HUDEP-2 (cell line): ENCODE measurements around the gene HRNR.
"Not testable (repeated sequence)": the region's sequence is repeated elsewhere in the genome, so short reads cannot be mapped to it uniquely, and the experiment has no call there.

ENCODE experiments used
- DNase-seq, 76 experiments: peaks; one replicate each; lab custom pipeline; 2025; ENCODE audit not compliant: unreplicated experiment in 76 of 76; lab: John Stamatoyannopoulos, UW

HRNR gene

GRCh38 chr1:152224093-152224492 is at the start of gene HRNR:
Gene HRNR, minus strand, starts transcription at chr1:152224193. Its CDS starts 940 bp downstream, at chr1:152223253.
- no peak for DNase-seq

- DNase-seq: not testable (repeated sequence)
These were observed 32.4 kb upstream of the HRNR start for GRCh38 chr1:152256394-152256793.

- no peak for DNase-seq
These were observed 28.2 kb upstream of the HRNR start for GRCh38 chr1:152252157-152252556.

GRCh38 chr1:152251391-152251790 is 27.4 kb upstream of the HRNR start:
- DNase-seq: no peak

- no peak for DNase-seq
These were observed 23.3 kb upstream of the HRNR start for GRCh38 chr1:152247316-152247715.

GRCh38 chr1:152244576-152245273 is 20.7 kb upstream of the HRNR start:
- no peak for DNase-seq

- DNase-seq: no peak
These were observed 13.1 kb upstream of the HRNR start for GRCh38 chr1:152237093-152237492.

- no peak for DNase-seq
These were observed 4.8 kb upstream of the HRNR start for GRCh38 chr1:152228831-152229230.

GRCh38 chr1:152227310-152227928 is 3.4 kb upstream of the HRNR start:
- DNase-seq: peak in 2 of 76 experiments; percentile 1

GRCh38 chr1:152225678-152226077 is 1.7 kb upstream of the HRNR start:
- no peak for DNase-seq

GRCh38 chr1:152220166-152221163 is 3.5 kb downstream of the HRNR start:
- no peak for DNase-seq

GRCh38 chr1:152219438-152219837 is 4.6 kb downstream of the HRNR start:
- not testable (repeated sequence) for DNase-seq

GRCh38 chr1:152218762-152219436 is 5.1 kb downstream of the HRNR start:
- no peak for DNase-seq

- not testable (repeated sequence) for DNase-seq
These were observed 8.4 kb downstream of the HRNR start for GRCh38 chr1:152215604-152216003.

GRCh38 chr1:152214911-152215310 is 9.1 kb downstream of the HRNR start:
- not testable (repeated sequence) for DNase-seq

GRCh38 chr1:152198982-152199381 is 25.0 kb downstream of the HRNR start:
- no peak for DNase-seq

GRCh38 chr1:152197361-152197941 is 26.5 kb downstream of the HRNR start:
- DNase-seq: no peak

GRCh38 chr1:152191711-152192110 is 32.3 kb downstream of the HRNR start:
- DNase-seq: no peak

GRCh38 chr1:152191260-152191659 is 32.7 kb downstream of the HRNR start:
- no peak for DNase-seq

- no peak for DNase-seq
These were observed 33.4 kb downstream of the HRNR start for GRCh38 chr1:152190589-152190988.
